Smooth muscle cell (in vitro differentiated cells): ENCODE results near the gene LRIG1. TPM values are rescaled to one million over a fixed set of nuclear protein-coding genes. Genes with fewer than 3 reads are reported as not detected.

Experiments
- DNase-seq: peaks from one replicate; lab custom pipeline; 2025; ENCODE audit not compliant: unreplicated experiment; lab: John Stamatoyannopoulos, UW
- H2AFZ ChIP-seq: fragments of 200-600 bp; sonication (generic); 2 replicates; pipeline ENCODE4 v1.6.0; 2016; ENCODE audit warnings: antibody characterized with exemption, low read depth, mild to moderate bottlenecking
- H3F3A ChIP-seq: fragments of 200-600 bp; sonication (generic); 2 replicates; pipeline ENCODE4 v1.6.0; 2017; ENCODE audit warnings: antibody characterized with exemption, low read depth
- H3K27ac ChIP-seq: fragments of 200-600 bp; sonication (generic); 2 replicates; pipeline ENCODE4 v1.5.1; 2016; ENCODE audit warnings: low read depth, mild to moderate bottlenecking
- H3K27me3 ChIP-seq: fragments of 200-600 bp; sonication (generic); 2 replicates; pipeline ENCODE4 v1.6.1; 2016; ENCODE audit warnings: low read depth, mild to moderate bottlenecking
- H3K36me3 ChIP-seq: fragments of 200-600 bp; sonication (generic); 2 replicates; pipeline ENCODE4 v1.5.1; 2016; ENCODE audit warnings: low read depth
- H3K4me1 ChIP-seq: fragments of 200-600 bp; sonication (generic); 2 replicates; pipeline ENCODE4 v1.5.1; 2016; ENCODE audit warnings: low read depth
- H3K4me2 ChIP-seq: fragments of 200-600 bp; sonication (generic); 2 replicates; pipeline ENCODE4 v1.6.0; 2016; ENCODE audit warnings: mild to moderate bottlenecking
- H3K4me3 ChIP-seq: fragments of 200-600 bp; sonication (generic); 2 replicates; pipeline ENCODE4 v1.5.1; 2016; ENCODE audit warnings: mild to moderate bottlenecking
- H3K79me2 ChIP-seq: fragments of 200-600 bp; sonication (generic); 2 replicates; pipeline ENCODE4 v1.6.0; 2016; ENCODE audit warnings: low read depth, mild to moderate bottlenecking
- H3K9ac ChIP-seq: fragments of 200-600 bp; sonication (generic); 2 replicates; pipeline ENCODE4 v1.6.0; 2016; ENCODE audit warnings: low read depth
- H3K9me3 ChIP-seq: fragments of 200-600 bp; sonication (generic); replicated peaks from 2 replicates; pipeline ENCODE4 v1.5.1; 2016; ENCODE audit warnings: low read depth
- H4K20me1 ChIP-seq: fragments of 200-600 bp; sonication (generic); 2 replicates; pipeline ENCODE4 v1.6.0; 2016; ENCODE audit warnings: low read depth
- CTCF ChIP-seq: fragments of 200-600 bp; sonication (generic); IDR thresholded peaks from 2 replicates; pipeline ENCODE4 v1.5.1; 2017; ENCODE audit warnings: borderline replicate concordance, mild to moderate bottlenecking, antibody characterized with exemption; ENCODE audit not compliant: insufficient read depth, poor library complexity, severe bottlenecking
- WGBS: methylation state at CpG from one replicate; pipeline ENCODE4 v1.1.7; 2016; ENCODE audit warnings: low lambda C conversion rate; 5-methylcytosine and 5-hydroxymethylcytosine counted together
- polyA plus RNA-seq: library from polyadenylated mRNA; unstranded; fragments of >200 nt; fragmentation: Nextera tagmentation; extraction: Ambion mirVana; gene quantifications from 2 replicates; pipeline ENCODE4 v1.2.1, GENCODE V29; 2016
- total RNA-seq: library from RNA; depleted of rRNA; stranded (reverse); fragments of >200 nt; gene quantifications from 2 replicates; pipeline ENCODE4 v1.2.3, GENCODE V29; 2014

The LRIG1 gene
- total and polyA plus RNA-seq, 2 experiments from 2014 or later = 26.5 to 31.3 TPM

DNA sequence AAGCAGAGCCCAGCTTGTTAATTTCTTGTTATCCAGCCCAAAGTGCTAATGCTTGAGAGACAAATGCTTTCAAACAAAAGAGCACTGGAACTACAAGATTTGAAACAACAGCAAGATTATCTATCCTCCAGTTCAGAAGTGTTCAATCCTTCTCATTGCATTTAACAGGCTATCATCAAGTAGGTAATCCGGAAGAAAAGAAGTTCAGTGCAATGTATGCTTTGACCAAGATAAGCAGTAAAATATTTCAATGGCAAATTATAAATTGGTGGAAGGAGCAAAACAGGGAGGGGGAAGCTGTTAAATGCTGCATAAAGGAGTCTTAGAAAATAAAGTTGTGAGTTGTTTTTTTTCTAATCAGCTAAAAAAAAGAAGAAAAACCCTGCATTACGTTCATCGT lies 8.8 kb downstream of the LRIG1 start:
- H3F3A ChIP-seq = no peaks in the 10 kb centered on the region
- peaks cover 92% of the 10 kb centered on the region for H3K79me2 ChIP-seq
- no peak overlapping the region for H3K27ac ChIP-seq
- H3K4me1 ChIP-seq = peaks cover 81% of the 10 kb centered on the region
- no peak overlapping the region for H3K4me3 ChIP-seq
- no peak overlapping the region for H3K4me2 ChIP-seq
- H2AFZ ChIP-seq = no peak overlapping the region
- no peak for DNase-seq
- no peaks in the 10 kb centered on the region for H3K9me3 ChIP-seq
- H3K27me3 ChIP-seq = peaks cover 4% of the 10 kb centered on the region
- no peak for TF ChIP-seq CTCF
- no peak overlapping the region for H3K9ac ChIP-seq
- H3K36me3 ChIP-seq = no peaks in the 10 kb centered on the region
- 61% methylated on average over 3 of the region's 3 CpGs for WGBS
- peaks cover 69% of the 10 kb centered on the region for H4K20me1 ChIP-seq

DNA sequence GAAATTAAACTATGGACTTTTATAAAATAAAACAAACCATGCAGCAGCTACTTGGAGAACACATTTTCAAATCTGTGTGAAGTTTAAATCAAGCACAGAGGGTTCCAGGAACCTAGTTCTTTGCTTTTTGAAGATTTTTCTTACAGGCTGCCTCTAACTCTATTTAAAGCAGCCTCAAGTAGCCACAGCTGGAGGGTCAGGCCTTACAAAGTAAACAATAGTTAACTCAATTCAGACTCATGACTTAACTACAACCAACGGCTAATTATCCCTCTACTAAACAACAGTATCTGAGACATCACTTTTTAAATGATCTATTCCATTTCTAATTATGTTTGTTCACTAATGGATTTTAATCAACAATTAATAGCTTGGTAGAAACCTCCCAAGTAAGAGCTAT lies 9.8 kb downstream of the LRIG1 start:
- peaks cover 81% of the 10 kb centered on the region for H3K79me2 ChIP-seq

DNA sequence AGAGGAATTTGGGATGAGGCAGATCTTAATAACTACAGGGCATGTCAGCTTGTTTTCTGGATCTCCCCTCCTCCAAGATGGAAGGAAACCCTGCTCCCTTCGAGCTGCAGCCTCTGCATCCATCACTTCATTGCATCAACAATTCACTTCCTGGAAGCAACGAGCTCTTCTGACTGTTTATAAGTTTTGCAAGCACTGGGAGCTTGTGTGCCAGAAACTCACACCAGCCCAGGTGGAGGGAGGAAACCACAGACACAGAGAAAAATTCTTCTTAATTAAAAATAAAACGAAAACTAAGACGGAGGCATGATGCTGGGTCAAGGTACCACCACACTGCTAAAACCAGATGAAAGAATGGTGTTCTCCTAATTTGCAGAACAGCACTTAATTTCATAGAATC lies 10.6 kb downstream of the LRIG1 start:
- no peak overlapping the region for H3K27ac ChIP-seq
- H3K79me2 ChIP-seq = peaks cover 73% of the 10 kb centered on the region
- no peak overlapping the region for H3K9ac ChIP-seq
- TF ChIP-seq CTCF = no peak
- peaks cover 2% of the 10 kb centered on the region for H3K27me3 ChIP-seq
- peaks cover 51% of the 10 kb centered on the region for H4K20me1 ChIP-seq
- no peak for DNase-seq
- no peaks in the 10 kb centered on the region for H3K9me3 ChIP-seq
- peaks cover 86% of the 10 kb centered on the region for H3K4me1 ChIP-seq
- peaks cover 5% of the 10 kb centered on the region for H3F3A ChIP-seq
- H3K4me3 ChIP-seq = no peak overlapping the region
- 58% methylated on average over 4 of the region's 4 CpGs for WGBS
- H2AFZ ChIP-seq = no peak overlapping the region
- no peak overlapping the region for H3K4me2 ChIP-seq
- H3K36me3 ChIP-seq = no peaks in the 10 kb centered on the region

More for the DNA sequence above, 9.8 kb downstream of the LRIG1 start:
- Histone ChIP-seq H3K9ac (no peak overlapping the region), H4K20me1 (peaks cover 58% of the 10 kb centered on the region), H3K27ac (no peak overlapping the region), H3K27me3 (peaks cover 4% of the 10 kb centered on the region), H2AFZ (no peak overlapping the region), H3K36me3 (no peaks in the 10 kb centered on the region), H3K9me3 (no peaks in the 10 kb centered on the region), H3K4me2 (peak overlapping the region; percentile 37), H3F3A (peaks cover 5% of the 10 kb centered on the region), H3K4me1 (peaks cover 83% of the 10 kb centered on the region), H3K4me3 (no peak overlapping the region)
- WGBS = 11% methylated on average over 1 of the region's 1 CpG
- no peak for TF ChIP-seq CTCF
- no peak for DNase-seq

DNA sequence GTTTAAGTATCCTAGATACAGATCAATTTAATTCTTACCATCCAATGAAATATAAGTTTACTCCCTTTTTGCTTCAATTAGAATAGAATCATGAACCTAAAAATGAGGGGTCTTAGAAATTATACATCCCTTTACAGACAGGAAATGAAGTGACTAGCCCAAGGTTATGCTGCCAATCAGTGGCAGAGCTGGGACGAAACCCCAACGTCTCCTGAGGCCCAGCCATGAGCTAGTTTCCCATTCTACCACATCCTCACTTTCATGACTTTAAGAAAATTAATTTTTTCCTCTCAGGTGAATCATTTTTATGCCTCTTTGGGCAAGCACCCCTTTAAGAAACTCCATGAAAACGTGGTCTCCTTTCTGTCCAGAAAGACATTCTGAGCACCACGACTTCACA lies 11.2 kb downstream of the LRIG1 start:
- Histone ChIP-seq H3K79me2 (peaks cover 70% of the 10 kb centered on the region), H3K4me2 (no peak overlapping the region), H3K4me1 (peaks cover 85% of the 10 kb centered on the region), H4K20me1 (peaks cover 44% of the 10 kb centered on the region), H3K9ac (no peak overlapping the region), H3K27ac (no peak overlapping the region), H3K27me3 (no peaks in the 10 kb centered on the region), H3K36me3 (no peaks in the 10 kb centered on the region), H2AFZ (no peak overlapping the region), H3K9me3 (no peaks in the 10 kb centered on the region), H3F3A (peaks cover 5% of the 10 kb centered on the region), H3K4me3 (no peak overlapping the region)
- no peak for TF ChIP-seq CTCF
- DNase-seq = no peak
- 96% methylated on average over 4 of the region's 4 CpGs for WGBS
